UCSD-AML1 (cell line): ENCODE results near the gene DNAH8.
"Not testable (repeated sequence)": the region's sequence is repeated elsewhere in the genome, so short reads cannot be mapped to it uniquely, and the experiment has no call there.

ENCODE experiments used
- DNase-seq: peaks from one replicate; lab custom pipeline; 2025; ENCODE audit not compliant: unreplicated experiment; lab: John Stamatoyannopoulos, UW

The DNAH8 gene

GRCh38 chr6:38831865-38832264 lies 116.8 kb downstream of the DNAH8 start:
- no peak for DNase-seq

DNA sequence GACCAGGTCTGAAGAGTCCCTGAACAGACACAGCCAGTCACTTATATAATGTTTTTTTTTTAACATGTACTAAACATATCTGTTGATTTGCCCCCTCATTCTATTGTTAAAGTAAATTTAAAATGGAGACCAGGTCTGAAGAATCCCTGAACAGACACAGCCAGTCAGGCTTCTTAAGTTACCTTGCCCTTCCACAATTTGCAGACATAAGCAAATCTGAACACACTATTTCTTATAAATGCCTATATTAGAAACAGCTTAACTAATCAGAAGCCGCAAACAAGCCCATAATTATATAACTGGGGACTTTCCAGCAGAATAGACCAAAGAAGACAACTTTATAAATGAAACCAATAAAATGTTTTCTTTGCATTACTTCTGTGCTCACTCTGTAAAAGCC lies 118.2 kb downstream of the DNAH8 start:
- DNase-seq = no peak

- no peak for DNase-seq
These were observed 121.5 kb downstream of the DNAH8 start for GRCh38 chr6:38836585-38836984.

DNA sequence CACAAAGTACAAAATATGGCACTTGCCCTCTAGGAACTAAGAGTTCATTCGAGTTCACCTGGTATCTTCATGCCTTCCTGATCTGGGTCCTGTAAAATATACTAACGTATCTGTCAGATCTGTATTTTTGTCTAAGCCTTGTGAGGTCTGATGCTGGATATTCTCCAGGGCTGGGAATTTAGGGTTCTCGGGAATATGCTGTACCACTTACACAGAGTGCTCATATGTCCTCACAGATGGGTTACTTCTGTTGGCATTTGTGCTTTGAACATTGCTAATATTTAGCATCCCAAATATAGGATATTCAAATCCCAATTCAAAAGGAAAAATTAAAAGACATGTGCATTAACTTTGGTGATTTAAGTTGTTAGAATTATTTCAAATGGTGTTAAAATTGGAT lies 122.0 kb downstream of the DNAH8 start:
- DNase-seq = no peak

DNA sequence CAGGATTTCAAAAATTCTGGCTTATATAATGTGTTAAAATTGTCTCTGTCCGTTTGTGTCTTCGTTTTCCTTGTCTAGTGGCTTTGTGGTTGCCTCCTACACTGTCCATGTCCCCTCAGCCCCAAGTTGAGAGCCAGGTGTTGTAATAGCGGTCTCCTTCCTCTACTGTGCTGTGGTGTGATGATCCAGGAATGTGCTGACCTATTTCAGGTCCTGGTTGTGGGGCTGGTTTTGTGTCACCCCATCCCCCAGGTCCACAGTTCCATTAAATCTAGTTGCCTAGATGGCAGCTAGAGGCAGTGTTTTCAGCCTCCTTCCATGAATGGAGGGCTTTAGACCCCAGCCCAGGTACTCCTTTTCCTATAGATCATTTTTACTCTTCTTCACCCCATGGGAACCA lies 128.7 kb downstream of the DNAH8 start:
- no peak for DNase-seq

DNA sequence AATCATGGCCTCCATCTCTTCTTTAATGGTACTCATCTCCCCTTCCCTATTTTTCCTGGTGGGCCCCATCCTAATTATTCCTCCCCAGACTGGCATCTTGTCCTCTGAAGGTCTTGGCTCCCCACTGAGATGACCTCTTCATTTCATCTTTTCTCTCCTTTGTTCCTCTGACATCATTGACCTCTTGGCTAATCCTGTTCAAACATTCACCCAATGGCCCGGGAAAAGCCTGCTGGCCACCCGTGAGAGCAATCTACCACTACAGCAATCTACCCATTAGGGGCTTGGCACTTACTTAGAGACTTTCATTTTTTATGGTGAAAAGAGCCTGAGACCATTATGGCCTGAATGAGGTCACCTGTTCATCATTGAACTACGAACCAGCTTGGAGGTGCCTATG lies 130.8 kb downstream of the DNAH8 start:
- DNase-seq = no peak

DNA sequence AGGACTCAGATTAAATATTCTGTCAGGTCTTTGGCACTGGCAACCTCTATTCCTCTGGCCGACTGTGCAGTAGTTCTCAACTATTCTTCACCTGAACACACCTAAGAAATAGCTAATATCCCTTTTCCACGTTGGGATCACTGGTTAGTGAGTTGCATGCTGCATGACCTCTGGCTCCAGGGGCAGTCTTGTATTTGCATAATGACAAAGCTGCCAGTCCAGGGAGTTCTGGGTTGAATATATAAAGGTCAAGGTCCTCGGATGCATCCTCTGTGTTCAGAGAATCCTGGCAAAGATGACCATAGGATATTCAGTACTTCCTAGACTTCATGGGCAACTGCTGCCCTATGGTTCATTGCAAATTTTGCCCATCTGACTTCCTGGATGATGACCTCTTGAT lies 131.2 kb downstream of the DNAH8 start:
- no peak for DNase-seq

GRCh38 chr6:38846844-38847243 lies 131.7 kb downstream of the DNAH8 start:
- DNase-seq = no peak

GRCh38 chr6:38847497-38847896 lies 132.4 kb downstream of the DNAH8 start:
- DNase-seq = no peak

DNA sequence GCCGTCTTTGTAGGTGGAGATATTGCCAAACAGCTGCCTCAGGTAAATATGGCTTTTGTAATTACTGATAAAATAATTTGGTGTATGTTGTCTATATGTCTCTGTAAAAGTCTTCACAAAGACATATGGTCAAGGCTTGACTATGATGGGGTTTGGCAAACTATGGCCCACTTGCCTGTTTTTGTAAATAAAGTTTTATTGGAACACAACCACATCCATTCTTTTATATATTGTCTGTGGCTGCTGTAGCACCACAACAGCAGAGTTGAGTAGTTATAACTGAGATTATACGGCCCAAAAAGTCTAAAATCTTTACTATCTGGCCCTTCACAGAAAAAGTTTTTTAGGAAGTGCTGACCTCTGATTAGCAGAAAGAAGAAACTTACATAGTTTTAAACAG lies 133.6 kb downstream of the DNAH8 start:
- no peak for DNase-seq

DNA sequence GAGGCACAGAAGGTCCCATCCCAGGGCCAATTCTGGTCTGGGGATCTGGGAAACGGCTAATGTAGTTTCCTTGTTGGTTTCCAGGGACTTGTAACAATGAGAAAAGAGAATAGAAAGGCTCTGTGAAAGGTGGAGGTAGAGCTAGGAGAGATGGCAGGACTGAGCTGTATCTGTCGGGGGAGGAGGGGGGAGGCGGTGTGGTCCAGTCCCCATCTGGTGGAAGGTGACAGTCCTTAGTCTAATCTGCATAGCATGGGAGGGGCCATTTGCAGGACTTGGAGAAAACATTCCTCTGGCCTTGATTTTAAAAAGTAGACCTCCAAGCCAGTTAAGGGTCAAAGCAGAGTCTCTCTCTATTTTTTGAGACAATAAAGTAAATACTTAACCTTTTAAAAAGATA lies 137.1 kb downstream of the DNAH8 start:
- DNase-seq = no peak

DNA sequence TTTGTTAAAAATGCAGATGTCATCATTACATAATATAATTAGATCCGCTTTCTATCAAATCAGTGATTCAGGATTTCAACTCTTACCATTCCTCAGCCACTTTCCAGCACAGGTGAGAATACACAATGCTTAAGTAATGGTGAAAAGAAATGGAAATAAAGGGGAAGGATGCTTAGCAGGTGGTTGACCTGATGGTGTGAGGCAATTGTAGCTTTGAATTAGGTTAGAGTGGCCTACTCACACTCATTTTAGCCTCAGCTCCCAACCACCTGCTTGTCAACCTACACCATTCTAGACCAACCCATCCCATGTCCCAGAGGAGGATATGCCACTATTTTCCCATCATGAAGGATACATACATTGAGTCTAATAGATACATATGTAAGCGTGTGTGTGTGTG lies 138.1 kb downstream of the DNAH8 start:
- DNase-seq = no peak

DNA sequence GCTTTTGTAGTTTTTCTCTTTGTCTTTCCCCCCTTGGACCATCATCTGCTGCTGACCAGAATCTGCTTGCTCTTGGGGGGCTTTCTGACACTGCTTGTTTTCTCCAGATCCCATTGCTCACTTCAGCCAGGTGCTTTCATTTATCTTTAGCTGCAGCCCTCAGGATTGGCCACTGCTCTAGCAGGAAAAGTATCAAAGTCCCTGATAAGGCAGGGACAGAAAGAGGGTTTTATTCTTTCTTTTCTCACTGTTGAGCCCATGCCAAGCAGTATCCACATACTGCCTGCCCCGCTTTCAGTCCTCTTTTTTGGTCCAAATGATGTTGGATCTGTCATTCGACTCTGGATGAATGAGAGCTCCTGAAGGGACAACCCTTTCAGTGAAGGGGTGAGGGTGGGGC lies 141.4 kb downstream of the DNAH8 start:
- DNase-seq = no peak

DNA sequence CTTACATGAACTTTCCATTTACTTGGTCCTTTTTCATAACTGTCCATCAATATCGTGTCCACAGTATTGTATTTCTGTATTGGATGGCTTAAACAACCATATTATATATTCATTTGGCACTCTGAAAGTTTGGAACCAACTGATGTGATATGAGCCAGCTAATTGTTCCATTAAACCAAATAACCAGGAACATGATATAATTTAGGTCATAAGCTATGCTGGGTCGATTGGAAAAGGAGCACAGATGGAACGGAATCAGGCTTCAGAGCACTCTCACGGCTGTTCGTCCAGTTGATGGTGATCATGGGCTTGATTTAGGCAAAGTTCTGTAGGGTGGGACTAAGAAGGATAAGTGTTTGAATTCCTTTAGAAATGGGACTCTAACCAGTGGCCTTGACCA lies 142.7 kb downstream of the DNAH8 start:
- no peak for DNase-seq

DNA sequence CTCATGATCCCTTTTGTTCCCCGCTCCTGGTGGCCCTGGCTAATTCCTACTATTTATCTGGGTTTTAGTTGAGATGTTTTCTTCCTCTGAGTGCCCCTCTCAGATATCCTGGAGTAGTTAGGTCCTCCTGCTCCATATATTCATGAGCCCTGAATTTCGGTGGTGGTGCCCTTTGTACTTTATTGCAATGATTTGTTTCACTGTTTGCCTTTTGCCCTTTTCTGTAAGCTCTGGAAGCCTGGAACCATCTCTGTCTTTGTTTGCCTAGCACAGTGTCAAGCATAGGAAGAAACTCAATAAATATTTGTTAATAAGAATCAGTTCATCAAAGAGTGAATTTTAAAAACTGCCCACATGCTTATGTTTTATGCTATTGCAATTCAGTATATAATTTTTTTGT lies 144.9 kb downstream of the DNAH8 start:
- no peak for DNase-seq

DNA sequence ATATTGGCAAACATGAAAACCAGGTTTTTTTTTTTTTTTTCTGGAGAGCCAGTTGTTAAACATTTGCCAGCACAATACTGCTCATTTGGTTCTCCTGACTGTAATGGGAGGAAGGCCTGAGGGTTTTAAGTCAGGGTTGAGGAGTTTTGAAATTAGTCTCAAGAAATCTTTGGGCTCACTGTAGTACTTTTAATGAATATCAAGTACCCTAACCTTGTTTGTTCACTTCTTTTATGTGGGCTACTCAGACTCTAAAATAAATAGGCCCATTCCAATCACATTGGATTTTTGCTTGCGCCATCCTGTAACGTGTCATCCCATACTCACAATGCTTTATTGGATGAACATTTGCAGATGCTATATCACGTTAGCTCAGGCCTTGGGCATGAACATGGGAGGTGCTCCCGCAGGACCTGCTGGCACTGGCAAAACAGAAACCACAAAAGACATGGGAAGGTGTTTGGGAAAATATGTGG lies 146.9 kb downstream of the DNAH8 start:
- DNase-seq = no peak

DNA sequence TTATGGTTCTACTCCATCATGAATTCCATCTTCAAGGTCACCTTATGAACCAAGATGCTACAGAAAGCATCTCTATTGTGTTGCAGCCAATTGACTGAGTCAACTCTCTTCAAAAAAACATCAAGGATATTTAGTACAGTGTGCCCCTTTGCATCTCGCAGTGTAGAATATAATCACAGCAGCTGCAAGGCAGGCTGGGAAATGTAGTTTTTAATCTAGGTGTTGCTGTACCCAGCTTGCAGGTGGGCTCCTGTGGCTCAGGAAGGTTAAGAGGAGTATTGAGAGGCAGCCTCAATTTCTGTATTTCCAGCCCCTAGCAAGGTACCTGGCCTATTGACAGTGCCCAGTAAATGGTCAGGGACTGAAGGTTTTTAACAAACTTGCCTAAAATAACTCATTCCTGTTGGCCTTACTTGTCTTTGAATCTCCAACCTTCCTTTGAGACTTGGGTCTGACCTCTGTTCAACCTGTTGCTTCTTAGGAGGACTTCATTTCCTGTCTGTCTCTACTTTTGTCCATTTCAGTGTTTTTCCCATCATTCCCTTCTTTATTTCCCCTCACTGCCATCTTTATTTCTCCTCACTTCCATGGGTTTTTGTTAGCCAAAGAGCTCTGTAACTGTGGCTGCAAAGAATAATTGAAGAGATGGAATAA lies 150.5 kb downstream of the DNAH8 start:
- no peak for DNase-seq

- DNase-seq = no peak
These were observed 152.6 kb downstream of the DNAH8 start for GRCh38 chr6:38867726-38868125.

GRCh38 chr6:38871741-38872568 lies 156.8 kb downstream of the DNAH8 start:
- peak; percentile 38 for DNase-seq

- no peak for DNase-seq
These were observed 157.9 kb downstream of the DNAH8 start for GRCh38 chr6:38873001-38873400.

DNA sequence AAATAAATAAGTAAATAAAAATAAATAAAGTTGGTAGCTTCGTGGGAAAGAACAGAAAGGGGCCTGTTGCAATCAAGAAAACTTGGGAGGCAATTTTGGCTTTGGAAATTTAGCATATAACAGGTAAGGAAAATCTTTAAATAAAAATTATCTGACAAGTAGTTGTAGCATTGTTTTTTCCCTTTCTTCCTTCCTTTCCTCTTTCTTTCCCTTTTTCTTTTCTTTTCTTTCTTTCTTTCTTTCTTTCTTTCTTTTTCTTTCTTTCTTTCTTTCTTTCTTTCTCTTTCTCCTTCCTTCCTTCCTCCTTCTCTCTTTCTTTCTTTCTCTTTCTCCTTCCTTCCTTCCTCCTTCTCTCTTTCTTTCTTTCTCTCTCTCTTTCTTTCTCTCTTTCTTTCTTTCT lies 158.7 kb downstream of the DNAH8 start:
- not testable (repeated sequence) for DNase-seq

GRCh38 chr6:38876475-38876874 lies 161.4 kb downstream of the DNAH8 start:
- DNase-seq = no peak

- no peak for DNase-seq
These were observed 162.6 kb downstream of the DNAH8 start for GRCh38 chr6:38877721-38878120.
